Ovary (tissue), 9 donors: ENCODE measurements around the gene NGDN. TPM values are rescaled to one million over a fixed set of nuclear protein-coding genes. Genes with fewer than 3 reads are reported as not detected.

ENCODE experiments used
- DNase-seq, 5 donors: peaks; one replicate each; pipeline ENCODE4 v3.0.0-alpha.2; 2019 to 2020
- H3K27ac ChIP-seq, 2 donors: fragments of 200-600 bp; one replicate each; pipeline versions ENCODE4 v1.5.1 to v1.8.0; 2019 to 2022
- H3K27me3 ChIP-seq: fragments of 200-600 bp; one replicate; pipeline ENCODE4 v1.8.0; 2022
- H3K36me3 ChIP-seq: fragments of 200-600 bp; sonication (generic); one replicate; pipeline ENCODE4 v1.5.1; 2019
- H3K4me1 ChIP-seq: one replicate; pipeline ENCODE4 v1.8.1; 2013; ENCODE audit warnings: mild to moderate bottlenecking, moderate library complexity; ENCODE audit not compliant: insufficient read depth
- H3K4me3 ChIP-seq: fragments of 200-600 bp; sonication (generic); one replicate; pipeline ENCODE4 v1.5.1; 2017
- H3K9me3 ChIP-seq, 2 donors: fragments of 200-600 bp in 1 of 2; sonication (generic) in 1 of 2; one replicate each; pipeline versions ENCODE4 v1.5.1 to v1.8.1; 2013 to 2019; ENCODE audit warnings: mild to moderate bottlenecking in 1 of 2, moderate library complexity in 1 of 2
- CTCF ChIP-seq, 3 donors: fragments of 450-650 bp in 2 of 3; fragments of 200-600 bp in 1 of 3; IDR thresholded peaks; one replicate each; pipeline versions ENCODE4 v1.5.1 to v1.8.0; 2016 to 2022; ENCODE audit warnings: antibody characterized with exemption in 3 of 3, mild to moderate bottlenecking in 1 of 3
- EP300 ChIP-seq: sonication (generic); formaldehyde crosslinking; IDR thresholded peaks from one replicate; pipeline ENCODE4 v1.6.1; 2017; ENCODE audit warnings: antibody characterized with exemption
- POLR2A ChIP-seq: fragments of 450-650 bp; IDR thresholded peaks from one replicate; pipeline ENCODE4 v1.6.1; 2017; ENCODE audit warnings: antibody characterized with exemption, mild to moderate bottlenecking, moderate library complexity
- WGBS, 3 donors: extraction: QIAGEN DNeasy Blood & Tissue Kit in 1 of 3; methylation state at CpG; one replicate each; pipeline versions ENCODE4 v1.1.5 to v1.1.7; 2013 to 2017; 5-methylcytosine and 5-hydroxymethylcytosine counted together
- intact Hi-C, 4 donors: fragments of 100-400 bp; cut with DNase I; formaldehyde crosslinking; loops; one replicate each; pipeline versions ENCODE4 v1.11.0 to v1.15.1; 2022 to 2023
- polyA plus RNA-seq, 2 donors: library from polyadenylated mRNA; stranded (reverse); fragments of 200-250 nt in 1 of 2; fragments of 350-450 nt in 1 of 2; fragmentation: Illumina TruSeq in 1 of 2; extraction: RNeasy Lipid Tissue Mini Kit (QIAGEN cat#74804) in 1 of 2; gene quantifications; one replicate each; pipeline ENCODE4 v1.2.3, GENCODE V29; 2013 to 2014
- total RNA-seq, 7 donors: library from RNA; depleted of rRNA in 2 of 7; stranded (reverse); fragments of >200 nt in 2 of 7; fragmentation: NEBNext Ultra II Directional in 3 of 7; extraction: Animal tissue kit (Norgen Biotek cat#: 25700) in 3 of 7; gene quantifications; one replicate each; pipeline versions ENCODE4 v1.1.0 to v1.2.4, GENCODE V29; 2016 to 2023
- donor health status: DM: no; HTN: no; CAD: no; lungs with moderate emphysema.
- donor health status: DM: no; HTN: no; CAD: no.
- donor health status: Bipolar disorder and iron deficiency.
- donor health status: DM: yes; HTN: yes; CAD: no.
- donor health status: DM: no; HTN: no; CAD: no.
- donor health status: DM: yes; HTN: yes; CAD: no.

NGDN gene
- total and polyA plus RNA-seq, 9 donors = 32.9 to 57.5 (median 39.4) TPM

GRCh38 chr14:23432102-23432925 is 37.2 kb upstream of the NGDN start:
- H3K4me3 ChIP-seq = no peak overlapping the region
- WGBS, 3 donors = 75 to 77% (median 76%) methylated on average over 17 of the region's 17 CpGs
- H3K9me3 ChIP-seq = no peaks in the 10 kb centered on the region
- H3K36me3 ChIP-seq = no peaks in the 10 kb centered on the region
- H3K27ac ChIP-seq = no peak overlapping the region
- no peak for DNase-seq
- intact Hi-C loops = no loop called here
- no peaks in the 10 kb centered on the region for H3K27me3 ChIP-seq
- TF ChIP-seq EP300 (no peak), CTCF (IDR thresholded peaks at IDR 0.05) (no peak), POLR2A (no peak)
- no peaks in the 10 kb centered on the region for H3K4me1 ChIP-seq

- no peak for TF ChIP-seq EP300
- no peak for TF ChIP-seq POLR2A
- TF ChIP-seq CTCF (IDR thresholded peaks at IDR 0.05) = no peak
- no peak for DNase-seq
- Histone ChIP-seq H3K9me3 (no peaks in the 10 kb centered on the region), H3K4me3 (no peak overlapping the region), H3K27ac (no peak overlapping the region), H3K27me3 (no peaks in the 10 kb centered on the region), H3K4me1 (no peaks in the 10 kb centered on the region), H3K36me3 (no peaks in the 10 kb centered on the region)
- intact Hi-C loops = no loop called here
- 81 to 83% (median 81%) methylated on average over 10 of the region's 10 CpGs for WGBS, 3 donors
Observed at GRCh38 chr14:23432946-23433345, 36.6 kb upstream of the NGDN start.

- 74 to 76% (median 75%) methylated on average over 10 of the region's 10 CpGs for WGBS, 3 donors
- Histone ChIP-seq H3K36me3 (no peaks in the 10 kb centered on the region), H3K4me3 (no peak overlapping the region), H3K4me1 (no peaks in the 10 kb centered on the region), H3K27ac (no peak overlapping the region), H3K27me3 (no peaks in the 10 kb centered on the region), H3K9me3 (no peaks in the 10 kb centered on the region)
- no peak for DNase-seq
- intact Hi-C loops = no loop called here
- TF ChIP-seq EP300 (no peak), CTCF (IDR thresholded peaks at IDR 0.05) (no peak), POLR2A (no peak)
Observed at GRCh38 chr14:23433457-23433856, 36.0 kb upstream of the NGDN start.

GRCh38 chr14:23434488-23435222 is 34.8 kb upstream of the NGDN start:
- H3K9me3 ChIP-seq = no peaks in the 10 kb centered on the region
- no peak overlapping the region for H3K27ac ChIP-seq
- WGBS, 3 donors = 74 to 85% (median 83%) methylated on average over 8 of the region's 8 CpGs
- intact Hi-C loops = no loop called here
- no peak overlapping the region for H3K4me3 ChIP-seq
- no peaks in the 10 kb centered on the region for H3K27me3 ChIP-seq
- no peaks in the 10 kb centered on the region for H3K36me3 ChIP-seq
- DNase-seq = no peak
- TF ChIP-seq CTCF (IDR thresholded peaks at IDR 0.05) (no peak), EP300 (no peak), POLR2A (no peak)
- no peaks in the 10 kb centered on the region for H3K4me1 ChIP-seq
